NCI-H2196 treated with DMSO at 0.1 percent for 48 hours (cell line): ENCODE measurements around the gene MAT1A.
A peak's percentile ranks its signal among the peaks of the same experiment; 100 is the strongest.
"Not testable (repeated sequence)": the region's sequence is repeated elsewhere in the genome, so short reads cannot be mapped to it uniquely, and the experiment has no call there.

Experiments used
- DNase-seq: peaks from one replicate; lab custom pipeline; 2025; ENCODE audit not compliant: unreplicated experiment; lab: John Stamatoyannopoulos, UW

The MAT1A gene

GRCh38 chr10:80289451-80290287, at the start of gene MAT1A:
Gene MAT1A (minus strand): TSS chr10:80289658. CDS start chr10:80289423, 235 bp downstream.
- DNase-seq: peak; percentile 6

GRCh38 chr10:80333983-80334382, 44.5 kb upstream of the MAT1A start:
- DNase-seq: no peak

- no peak for DNase-seq
These were observed 35.5 kb upstream of the MAT1A start for GRCh38 chr10:80324891-80325364.

GRCh38 chr10:80324086-80324485, 34.6 kb upstream of the MAT1A start:
- no peak for DNase-seq

GRCh38 chr10:80323311-80323710, 33.9 kb upstream of the MAT1A start:
- DNase-seq: no peak

GRCh38 chr10:80322711-80323110, 33.3 kb upstream of the MAT1A start:
- DNase-seq: no peak

GRCh38 chr10:80322158-80322557, 32.7 kb upstream of the MAT1A start:
- DNase-seq: no peak

GRCh38 chr10:80321183-80321582, 31.7 kb upstream of the MAT1A start:
- DNase-seq: no peak

GRCh38 chr10:80320377-80320776, 30.9 kb upstream of the MAT1A start:
- no peak for DNase-seq

- DNase-seq: no peak
These were observed 30.4 kb upstream of the MAT1A start for GRCh38 chr10:80319725-80320290.

- no peak for DNase-seq
These were observed 29.9 kb upstream of the MAT1A start for GRCh38 chr10:80319318-80319717.

- DNase-seq: no peak
These were observed 29.3 kb upstream of the MAT1A start for GRCh38 chr10:80318742-80319141.

- no peak for DNase-seq
These were observed 25.9 kb upstream of the MAT1A start for GRCh38 chr10:80315391-80315790.

- no peak for DNase-seq
These were observed 24.1 kb upstream of the MAT1A start for GRCh38 chr10:80313523-80313922.

- DNase-seq: not testable (repeated sequence)
These were observed 16.5 kb upstream of the MAT1A start for GRCh38 chr10:80305989-80306388.

GRCh38 chr10:80296942-80297341, 7.5 kb upstream of the MAT1A start:
- DNase-seq: no peak

- no peak for DNase-seq
These were observed 3.3 kb upstream of the MAT1A start for GRCh38 chr10:80292607-80293239.

- no peak for DNase-seq
These were observed 1.2 kb upstream of the MAT1A start for GRCh38 chr10:80290474-80291220.

GRCh38 chr10:80288849-80289248, 609 bp downstream of the MAT1A start:
- no peak for DNase-seq

GRCh38 chr10:80284522-80284921, 4.9 kb downstream of the MAT1A start:
- no peak for DNase-seq

- no peak for DNase-seq
These were observed 5.8 kb downstream of the MAT1A start for GRCh38 chr10:80283536-80284199.
